ENCODE results near the gene IGFBP4.

DNA sequence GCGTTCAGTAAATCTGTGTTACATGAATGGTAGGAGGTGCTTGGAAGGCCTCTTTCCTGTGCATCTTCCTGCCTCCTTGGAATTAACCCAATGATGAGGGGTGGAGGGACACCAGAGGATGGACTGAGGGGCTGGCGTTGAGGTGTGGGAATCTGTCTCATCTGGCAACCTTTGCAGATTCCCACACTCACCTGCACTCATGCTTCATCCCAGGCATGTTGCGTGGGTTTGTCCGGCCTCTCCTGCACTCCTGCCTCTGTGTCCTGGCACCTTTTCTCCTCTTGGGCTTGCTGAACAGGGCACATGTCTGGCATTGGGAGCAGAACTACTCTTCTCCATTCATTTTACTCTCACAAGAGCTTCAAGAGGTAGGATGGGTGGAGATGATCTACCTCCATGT, 3.1 kb upstream of the IGFBP4 start:
- TF ChIP-seq, protein P1, sequence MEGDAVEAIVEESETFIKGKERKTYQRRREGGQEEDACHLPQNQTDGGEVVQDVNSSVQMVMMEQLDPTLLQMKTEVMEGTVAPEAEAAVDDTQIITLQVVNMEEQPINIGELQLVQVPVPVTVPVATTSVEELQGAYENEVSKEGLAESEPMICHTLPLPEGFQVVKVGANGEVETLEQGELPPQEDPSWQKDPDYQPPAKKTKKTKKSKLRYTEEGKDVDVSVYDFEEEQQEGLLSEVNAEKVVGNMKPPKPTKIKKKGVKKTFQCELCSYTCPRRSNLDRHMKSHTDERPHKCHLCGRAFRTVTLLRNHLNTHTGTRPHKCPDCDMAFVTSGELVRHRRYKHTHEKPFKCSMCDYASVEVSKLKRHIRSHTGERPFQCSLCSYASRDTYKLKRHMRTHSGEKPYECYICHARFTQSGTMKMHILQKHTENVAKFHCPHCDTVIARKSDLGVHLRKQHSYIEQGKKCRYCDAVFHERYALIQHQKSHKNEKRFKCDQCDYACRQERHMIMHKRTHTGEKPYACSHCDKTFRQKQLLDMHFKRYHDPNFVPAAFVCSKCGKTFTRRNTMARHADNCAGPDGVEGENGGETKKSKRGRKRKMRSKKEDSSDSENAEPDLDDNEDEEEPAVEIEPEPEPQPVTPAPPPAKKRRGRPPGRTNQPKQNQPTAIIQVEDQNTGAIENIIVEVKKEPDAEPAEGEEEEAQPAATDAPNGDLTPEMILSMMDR (conservative IDR thresholded peaks at IDR 0.05 in 1 of 2, IDR thresholded peaks at IDR 0.05 in 1 of 2; ENCODE audit: extremely low read depth in 1 of 2, insufficient read depth in 1 of 2, low read depth in 1 of 2, low read length in 2 of 2) = no peak
- no peak for TF ChIP-seq EZH2 (IDR thresholded peaks at IDR 0.05; ENCODE audit: borderline replicate concordance, low read length)

All from mammary epithelial cell (primary cell).